ENCODE results near the gene TUBAL3.

DNA sequence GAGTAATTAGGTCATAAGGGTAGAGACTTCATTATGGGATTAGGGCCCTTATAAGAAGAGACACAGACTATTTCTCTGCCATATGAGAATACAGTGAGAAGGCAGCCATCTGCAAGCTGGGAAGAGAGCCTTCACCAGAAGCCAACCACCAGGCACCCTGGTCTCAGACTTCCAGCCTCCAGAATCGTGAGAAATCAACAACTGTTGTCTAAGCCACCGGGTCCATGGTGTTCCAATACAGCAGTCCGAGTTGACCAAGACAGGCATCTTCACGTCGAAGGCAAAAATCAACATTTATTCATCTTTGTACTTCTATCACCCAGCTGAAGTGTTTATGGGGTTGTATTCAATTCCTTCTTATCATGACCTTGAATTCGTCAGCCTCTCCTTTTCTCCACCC is 5.3 kb downstream of the TUBAL3 start:
- TF ChIP-seq, protein P1, sequence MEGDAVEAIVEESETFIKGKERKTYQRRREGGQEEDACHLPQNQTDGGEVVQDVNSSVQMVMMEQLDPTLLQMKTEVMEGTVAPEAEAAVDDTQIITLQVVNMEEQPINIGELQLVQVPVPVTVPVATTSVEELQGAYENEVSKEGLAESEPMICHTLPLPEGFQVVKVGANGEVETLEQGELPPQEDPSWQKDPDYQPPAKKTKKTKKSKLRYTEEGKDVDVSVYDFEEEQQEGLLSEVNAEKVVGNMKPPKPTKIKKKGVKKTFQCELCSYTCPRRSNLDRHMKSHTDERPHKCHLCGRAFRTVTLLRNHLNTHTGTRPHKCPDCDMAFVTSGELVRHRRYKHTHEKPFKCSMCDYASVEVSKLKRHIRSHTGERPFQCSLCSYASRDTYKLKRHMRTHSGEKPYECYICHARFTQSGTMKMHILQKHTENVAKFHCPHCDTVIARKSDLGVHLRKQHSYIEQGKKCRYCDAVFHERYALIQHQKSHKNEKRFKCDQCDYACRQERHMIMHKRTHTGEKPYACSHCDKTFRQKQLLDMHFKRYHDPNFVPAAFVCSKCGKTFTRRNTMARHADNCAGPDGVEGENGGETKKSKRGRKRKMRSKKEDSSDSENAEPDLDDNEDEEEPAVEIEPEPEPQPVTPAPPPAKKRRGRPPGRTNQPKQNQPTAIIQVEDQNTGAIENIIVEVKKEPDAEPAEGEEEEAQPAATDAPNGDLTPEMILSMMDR (IDR thresholded peaks at IDR 0.05) = no peak
- TF ChIP-seq POLR2A (IDR thresholded peaks at IDR 0.05) = no peak

Measured in adrenal gland (tissue), 5 donors.